ENCODE data around the gene ARHGAP32. TPM values are rescaled to one million over a fixed set of nuclear protein-coding genes. Genes with fewer than 3 reads are reported as not detected.

ARHGAP32 gene
- total and polyA plus RNA-seq, 2 donors (not counting 1 experiment from before 2014, with no cell fraction given), result 4.0 to 9.6 TPM

DNA sequence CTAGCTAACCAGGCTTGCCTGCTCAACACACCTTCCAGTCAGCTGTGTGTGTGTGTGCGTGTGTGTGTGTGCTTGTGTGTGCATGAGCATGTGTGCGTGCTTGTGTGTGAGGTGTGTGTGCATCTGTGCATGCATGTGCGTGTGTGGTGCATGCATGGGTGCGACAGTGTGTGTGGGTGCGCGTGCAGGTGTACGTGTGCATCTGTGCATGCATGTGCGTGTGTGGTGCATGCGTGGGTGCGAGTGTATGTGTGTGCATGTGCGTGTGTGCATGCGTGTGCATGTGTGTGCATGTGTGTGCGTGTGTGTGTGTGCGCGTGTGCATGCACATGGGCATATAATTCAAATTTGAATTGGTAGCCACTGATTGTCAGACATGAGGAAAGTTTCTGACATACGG lies 239.0 kb downstream of the ARHGAP32 start:
- H3K79me2 ChIP-seq (ENCODE audit: control insufficient read depth, insufficient read depth, low read length), result no peaks in the 10 kb centered on the region
- H3K4me2 ChIP-seq (ENCODE audit: extremely low read depth, insufficient read depth, low read length), result no peak overlapping the region
- no peak overlapping the region for H2AFZ ChIP-seq (ENCODE audit: low read length)
- no peak overlapping the region for H3K4me3 ChIP-seq (replicated peaks in 1 of 4; ENCODE audit: control extremely low read depth in 1 of 4, insufficient read depth in 1 of 4, low read depth in 3 of 4, low read length in 4 of 4)
- no peak overlapping the region for H3K27ac ChIP-seq (ENCODE audit: insufficient read depth, low read length)
- H4K20me1 ChIP-seq (ENCODE audit: control insufficient read depth, extremely low read depth, insufficient read depth, low read length), result no peaks in the 10 kb centered on the region
- H3K36me3 ChIP-seq (ENCODE audit: control insufficient read depth, insufficient read depth, low read length), result no peaks in the 10 kb centered on the region
- H3K9me3 ChIP-seq (ENCODE audit: control insufficient read depth, insufficient read depth, low read depth, low read length), result no peaks in the 10 kb centered on the region
- H3K4me1 ChIP-seq (ENCODE audit: control insufficient read depth, extremely low read depth, insufficient read depth, low read length), result no peaks in the 10 kb centered on the region
- no peak for DNase-seq (ENCODE audit: low read depth in 2 of 2)
- TF ChIP-seq, protein P1, sequence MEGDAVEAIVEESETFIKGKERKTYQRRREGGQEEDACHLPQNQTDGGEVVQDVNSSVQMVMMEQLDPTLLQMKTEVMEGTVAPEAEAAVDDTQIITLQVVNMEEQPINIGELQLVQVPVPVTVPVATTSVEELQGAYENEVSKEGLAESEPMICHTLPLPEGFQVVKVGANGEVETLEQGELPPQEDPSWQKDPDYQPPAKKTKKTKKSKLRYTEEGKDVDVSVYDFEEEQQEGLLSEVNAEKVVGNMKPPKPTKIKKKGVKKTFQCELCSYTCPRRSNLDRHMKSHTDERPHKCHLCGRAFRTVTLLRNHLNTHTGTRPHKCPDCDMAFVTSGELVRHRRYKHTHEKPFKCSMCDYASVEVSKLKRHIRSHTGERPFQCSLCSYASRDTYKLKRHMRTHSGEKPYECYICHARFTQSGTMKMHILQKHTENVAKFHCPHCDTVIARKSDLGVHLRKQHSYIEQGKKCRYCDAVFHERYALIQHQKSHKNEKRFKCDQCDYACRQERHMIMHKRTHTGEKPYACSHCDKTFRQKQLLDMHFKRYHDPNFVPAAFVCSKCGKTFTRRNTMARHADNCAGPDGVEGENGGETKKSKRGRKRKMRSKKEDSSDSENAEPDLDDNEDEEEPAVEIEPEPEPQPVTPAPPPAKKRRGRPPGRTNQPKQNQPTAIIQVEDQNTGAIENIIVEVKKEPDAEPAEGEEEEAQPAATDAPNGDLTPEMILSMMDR (conservative IDR thresholded peaks at IDR 0.05 in 1 of 2, IDR thresholded peaks at IDR 0.05 in 1 of 2; ENCODE audit: low read depth in 1 of 2, low read length in 2 of 2), result no peak
- no peak for TF ChIP-seq EZH2 (IDR thresholded peaks at IDR 0.05; ENCODE audit: low read length, missing control alignments)
- H3K9ac ChIP-seq (ENCODE audit: insufficient read depth, low read length), result no peak overlapping the region
- no peaks in the 10 kb centered on the region for H3K27me3 ChIP-seq (ENCODE audit: control insufficient read depth, insufficient read depth, low read length)

GRCh38 chr11:128949791-128950454 lies 242.2 kb downstream of the ARHGAP32 start:
- no peak overlapping the region for H3K9ac ChIP-seq (ENCODE audit: insufficient read depth, low read length)
- peak in 1 of 2 donors; percentile 59 for DNase-seq (ENCODE audit: low read depth in 2 of 2)
- H3K4me3 ChIP-seq (replicated peaks in 1 of 4; ENCODE audit: control extremely low read depth in 1 of 4, insufficient read depth in 1 of 4, low read depth in 3 of 4, low read length in 4 of 4), result no peak overlapping the region
- H3K27me3 ChIP-seq (ENCODE audit: control insufficient read depth, insufficient read depth, low read length), result no peaks in the 10 kb centered on the region
- no peaks in the 10 kb centered on the region for H3K36me3 ChIP-seq (ENCODE audit: control insufficient read depth, insufficient read depth, low read length)
- no peak for TF ChIP-seq EZH2 (IDR thresholded peaks at IDR 0.05; ENCODE audit: low read length, missing control alignments)
- TF ChIP-seq, protein P1 (conservative IDR thresholded peaks at IDR 0.05 in 1 of 2, IDR thresholded peaks at IDR 0.05 in 1 of 2; ENCODE audit: low read depth in 1 of 2, low read length in 2 of 2), result no peak
- H3K4me2 ChIP-seq (ENCODE audit: extremely low read depth, insufficient read depth, low read length), result no peak overlapping the region
- no peak overlapping the region for H3K27ac ChIP-seq (ENCODE audit: insufficient read depth, low read length)
- no peaks in the 10 kb centered on the region for H3K79me2 ChIP-seq (ENCODE audit: control insufficient read depth, insufficient read depth, low read length)
- H2AFZ ChIP-seq (ENCODE audit: low read length), result no peak overlapping the region
- H4K20me1 ChIP-seq (ENCODE audit: control insufficient read depth, extremely low read depth, insufficient read depth, low read length), result no peaks in the 10 kb centered on the region
- H3K9me3 ChIP-seq (ENCODE audit: control insufficient read depth, insufficient read depth, low read depth, low read length), result no peaks in the 10 kb centered on the region
- no peaks in the 10 kb centered on the region for H3K4me1 ChIP-seq (ENCODE audit: control insufficient read depth, extremely low read depth, insufficient read depth, low read length)

- Histone ChIP-seq H4K20me1 (ENCODE audit: control insufficient read depth, extremely low read depth, insufficient read depth, low read length) (no peaks in the 10 kb centered on the region), H3K9me3 (ENCODE audit: control insufficient read depth, insufficient read depth, low read depth, low read length) (no peaks in the 10 kb centered on the region), H2AFZ (ENCODE audit: low read length) (no peak overlapping the region), H3K36me3 (ENCODE audit: control insufficient read depth, insufficient read depth, low read length) (no peaks in the 10 kb centered on the region), H3K4me1 (ENCODE audit: control insufficient read depth, extremely low read depth, insufficient read depth, low read length) (no peaks in the 10 kb centered on the region), H3K9ac (ENCODE audit: insufficient read depth, low read length) (no peak overlapping the region), H3K4me2 (ENCODE audit: extremely low read depth, insufficient read depth, low read length) (no peak overlapping the region), H3K4me3 (replicated peaks in 1 of 4; ENCODE audit: control extremely low read depth in 1 of 4, insufficient read depth in 1 of 4, low read depth in 3 of 4, low read length in 4 of 4) (no peak overlapping the region), H3K27ac (ENCODE audit: insufficient read depth, low read length) (no peak overlapping the region), H3K79me2 (ENCODE audit: control insufficient read depth, insufficient read depth, low read length) (no peaks in the 10 kb centered on the region), H3K27me3 (ENCODE audit: control insufficient read depth, insufficient read depth, low read length) (no peaks in the 10 kb centered on the region)
- TF ChIP-seq, protein P1 (conservative IDR thresholded peaks at IDR 0.05 in 1 of 2, IDR thresholded peaks at IDR 0.05 in 1 of 2; ENCODE audit: low read depth in 1 of 2, low read length in 2 of 2), result peak; percentile 3 to 20
- no peak for TF ChIP-seq EZH2 (IDR thresholded peaks at IDR 0.05; ENCODE audit: low read length, missing control alignments)
- DNase-seq (ENCODE audit: low read depth in 2 of 2), result no peak
Observed at GRCh38 chr11:128948583-128948982, 243.5 kb downstream of the ARHGAP32 start.

All from fibroblast of lung (primary cell).